Endothelial cell (in vitro differentiated cells): ENCODE measurements around the gene BNC2. TPM values are rescaled to one million over a fixed set of nuclear protein-coding genes. Genes with fewer than 3 reads are reported as not detected.

ENCODE experiments used
- DNase-seq: peaks from one replicate; pipeline ENCODE4 v3.0.0; 2021; ENCODE audit warnings: low spot score
- H3K27ac Mint-ChIP-seq: one replicate; pipeline ENCODE4 v1.8.0; 2021; ENCODE audit warnings: mixed read lengths, inconsistent platforms; ENCODE audit not compliant: unreplicated experiment
- H3K27me3 Mint-ChIP-seq: one replicate; pipeline ENCODE4 v1.8.0; 2021; ENCODE audit warnings: mild to moderate bottlenecking, moderate library complexity, mixed read lengths, inconsistent platforms; ENCODE audit not compliant: unreplicated experiment
- H3K36me3 Mint-ChIP-seq: one replicate; pipeline ENCODE4 v1.8.0; 2021; ENCODE audit warnings: mild to moderate bottlenecking, low read depth, mixed read lengths, inconsistent platforms; ENCODE audit not compliant: unreplicated experiment
- H3K4me1 Mint-ChIP-seq: one replicate; pipeline ENCODE4 v1.8.0; 2021; ENCODE audit warnings: mild to moderate bottlenecking, mixed read lengths, inconsistent platforms; ENCODE audit not compliant: unreplicated experiment
- H3K4me3 Mint-ChIP-seq: one replicate; pipeline ENCODE4 v1.8.0; 2021; ENCODE audit warnings: mild to moderate bottlenecking, mixed read lengths, inconsistent platforms; ENCODE audit not compliant: unreplicated experiment
- H3K9me3 Mint-ChIP-seq: one replicate; pipeline ENCODE4 v1.8.0; 2021; ENCODE audit warnings: mixed read lengths, inconsistent platforms; ENCODE audit not compliant: unreplicated experiment
- total RNA-seq: library from RNA; stranded (reverse); fragmentation: NEBNext Ultra II Directional; extraction: Animal tissue kit (Norgen Biotek cat#: 25700); gene quantifications from one replicate; pipeline ENCODE4 v1.2.1, GENCODE V29; 2021; ENCODE audit not compliant: unreplicated experiment
- TF ChIP-seq, protein P1 (sequence below): fragments of 200-600 bp; sonication (generic); IDR thresholded peaks from one replicate; pipeline ENCODE4 v1.5.0; 2021; ENCODE audit warnings: antibody characterized with exemption; ENCODE audit not compliant: unreplicated experiment

BNC2 gene
- total RNA-seq, 1 donor from 2014 or later = 20.1 TPM

DNA sequence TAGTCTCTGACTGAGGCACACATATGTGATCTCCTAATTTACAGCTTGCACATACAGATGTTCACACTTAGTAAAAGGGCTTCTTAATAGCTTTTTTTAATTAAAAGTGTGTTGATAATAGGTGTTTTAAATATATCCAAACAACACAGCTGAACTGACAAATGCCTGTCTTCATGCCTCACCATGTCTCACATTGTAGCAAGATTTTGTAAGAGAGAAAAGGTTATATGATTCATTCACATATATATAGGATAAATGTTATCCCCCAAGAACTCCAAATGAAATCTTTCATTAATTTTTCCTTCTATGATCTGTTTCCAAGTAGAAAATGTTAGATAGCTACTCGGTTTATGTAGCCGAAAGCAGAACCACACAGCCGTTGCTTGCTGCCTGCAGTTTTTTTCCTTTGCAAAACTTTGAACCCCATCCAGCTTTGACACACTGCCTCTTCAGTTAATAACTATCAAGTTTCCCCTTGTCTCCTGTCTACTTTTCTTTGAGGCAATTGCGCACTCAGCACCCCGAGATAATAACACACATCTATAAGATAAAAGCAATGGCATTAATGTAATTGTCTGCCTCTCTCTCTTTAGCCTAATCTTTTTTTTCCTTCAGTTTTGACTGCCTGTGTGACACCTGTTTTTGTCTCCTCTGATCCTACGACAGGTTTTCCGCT is 299.2 kb downstream of the BNC2 start:
- H3K27ac Mint-ChIP-seq = no peak overlapping the region
- TF ChIP-seq, protein P1, sequence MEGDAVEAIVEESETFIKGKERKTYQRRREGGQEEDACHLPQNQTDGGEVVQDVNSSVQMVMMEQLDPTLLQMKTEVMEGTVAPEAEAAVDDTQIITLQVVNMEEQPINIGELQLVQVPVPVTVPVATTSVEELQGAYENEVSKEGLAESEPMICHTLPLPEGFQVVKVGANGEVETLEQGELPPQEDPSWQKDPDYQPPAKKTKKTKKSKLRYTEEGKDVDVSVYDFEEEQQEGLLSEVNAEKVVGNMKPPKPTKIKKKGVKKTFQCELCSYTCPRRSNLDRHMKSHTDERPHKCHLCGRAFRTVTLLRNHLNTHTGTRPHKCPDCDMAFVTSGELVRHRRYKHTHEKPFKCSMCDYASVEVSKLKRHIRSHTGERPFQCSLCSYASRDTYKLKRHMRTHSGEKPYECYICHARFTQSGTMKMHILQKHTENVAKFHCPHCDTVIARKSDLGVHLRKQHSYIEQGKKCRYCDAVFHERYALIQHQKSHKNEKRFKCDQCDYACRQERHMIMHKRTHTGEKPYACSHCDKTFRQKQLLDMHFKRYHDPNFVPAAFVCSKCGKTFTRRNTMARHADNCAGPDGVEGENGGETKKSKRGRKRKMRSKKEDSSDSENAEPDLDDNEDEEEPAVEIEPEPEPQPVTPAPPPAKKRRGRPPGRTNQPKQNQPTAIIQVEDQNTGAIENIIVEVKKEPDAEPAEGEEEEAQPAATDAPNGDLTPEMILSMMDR = no peak

GRCh38 chr9:16563446-16563845 is 307.0 kb downstream of the BNC2 start:
- no peaks in the 10 kb centered on the region for H3K4me1 Mint-ChIP-seq

More for the DNA sequence above, 299.2 kb downstream of the BNC2 start:
- Mint-ChIP-seq H3K9me3 (no peaks in the 10 kb centered on the region), H3K4me1 (no peaks in the 10 kb centered on the region), H3K36me3 (no peaks in the 10 kb centered on the region), H3K27me3 (no peaks in the 10 kb centered on the region), H3K4me3 (no peak overlapping the region)
- no peak for DNase-seq

GRCh38 chr9:16561121-16561520 is 309.3 kb downstream of the BNC2 start:
- no peaks in the 10 kb centered on the region for H3K27me3 Mint-ChIP-seq
- no peaks in the 10 kb centered on the region for H3K36me3 Mint-ChIP-seq
- no peak overlapping the region for H3K27ac Mint-ChIP-seq
- no peaks in the 10 kb centered on the region for H3K9me3 Mint-ChIP-seq
- TF ChIP-seq, protein P1 = no peak
- H3K4me3 Mint-ChIP-seq = no peak overlapping the region
- H3K4me1 Mint-ChIP-seq = no peaks in the 10 kb centered on the region
- no peak for DNase-seq

More at GRCh38 chr9:16563446-16563845, 307.0 kb downstream of the BNC2 start:
- no peak for DNase-seq
- no peaks in the 10 kb centered on the region for H3K36me3 Mint-ChIP-seq
- H3K4me3 Mint-ChIP-seq = no peak overlapping the region
- TF ChIP-seq, protein P1 = no peak
- no peak overlapping the region for H3K27ac Mint-ChIP-seq
- no peaks in the 10 kb centered on the region for H3K9me3 Mint-ChIP-seq
- H3K27me3 Mint-ChIP-seq = no peaks in the 10 kb centered on the region

- TF ChIP-seq, protein P1 = no peak
- Mint-ChIP-seq H3K4me1 (no peaks in the 10 kb centered on the region), H3K36me3 (no peaks in the 10 kb centered on the region)
Observed at GRCh38 chr9:16559418-16560188, 310.9 kb downstream of the BNC2 start.

GRCh38 chr9:16555802-16556201 is 314.7 kb downstream of the BNC2 start:
- Mint-ChIP-seq H3K9me3 (no peaks in the 10 kb centered on the region), H3K27ac (no peak overlapping the region), H3K4me3 (no peak overlapping the region), H3K27me3 (no peaks in the 10 kb centered on the region), H3K4me1 (no peaks in the 10 kb centered on the region), H3K36me3 (no peaks in the 10 kb centered on the region)
- no peak for DNase-seq
- TF ChIP-seq, protein P1 = no peak

More at GRCh38 chr9:16559418-16560188, 310.9 kb downstream of the BNC2 start:
- H3K27ac Mint-ChIP-seq = no peak overlapping the region
- H3K9me3 Mint-ChIP-seq = no peaks in the 10 kb centered on the region
- no peak for DNase-seq
- H3K4me3 Mint-ChIP-seq = no peak overlapping the region
- H3K27me3 Mint-ChIP-seq = no peaks in the 10 kb centered on the region
